HG03432 (cell line): ENCODE results near the gene APP.

ENCODE experiments used
- ATAC-seq: cut with Tn5 transposase; IDR thresholded peaks from one replicate; pipeline ENCODE4 v1.9.1; 2021; ENCODE audit warnings: mild to moderate bottlenecking, moderate library complexity; ENCODE audit not compliant: unreplicated experiment

Gene APP

GRCh38 chr21:25884311-25884710 is 286.3 kb downstream of the APP start:
- ATAC-seq, result no peak

GRCh38 chr21:25881524-25882376 is 288.8 kb downstream of the APP start:
- peak; percentile 91 for ATAC-seq

DNA sequence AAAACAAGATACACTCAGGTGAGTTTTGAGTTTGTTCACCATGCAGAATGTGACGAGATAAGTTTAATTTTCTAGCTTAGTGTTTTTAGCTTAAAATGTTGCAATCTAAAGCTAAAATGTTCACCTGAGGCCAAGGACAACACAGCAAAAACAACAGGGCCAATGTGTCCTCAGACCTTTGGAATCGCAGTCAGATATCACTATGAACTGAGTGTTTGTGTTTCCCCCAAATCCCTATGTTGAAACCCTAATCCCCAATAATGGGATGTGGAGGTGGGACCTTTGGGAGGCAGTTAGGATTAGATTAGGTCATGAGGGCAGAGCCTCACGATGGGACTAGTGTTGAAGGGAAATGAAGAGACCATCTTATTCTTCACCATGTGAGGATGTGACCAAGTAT is 291.4 kb downstream of the APP start:
- ATAC-seq, result no peak

- no peak for ATAC-seq
Measured at GRCh38 chr21:25878344-25878743, 292.2 kb downstream of the APP start.

GRCh38 chr21:25872271-25872670 is 298.3 kb downstream of the APP start:
- ATAC-seq, result no peak

DNA sequence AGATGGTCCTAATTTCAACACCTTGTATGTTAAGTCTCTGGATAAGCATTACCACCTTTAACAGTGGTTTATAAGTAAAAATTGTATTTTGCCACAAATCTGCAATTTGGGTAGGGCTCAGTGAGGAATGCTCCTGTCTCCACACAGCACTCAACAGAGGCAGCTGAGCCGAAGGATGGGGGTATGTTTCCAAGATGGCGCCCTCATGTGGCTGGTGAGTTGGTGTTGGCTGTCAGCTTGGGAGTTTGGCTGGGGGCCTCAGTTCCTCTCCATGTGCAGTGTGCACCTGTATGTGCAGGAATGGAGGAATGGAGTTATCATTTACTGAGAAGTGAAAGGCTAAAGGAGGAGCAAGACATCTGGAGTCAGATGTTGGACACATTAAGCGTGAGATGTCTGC is 299.0 kb downstream of the APP start:
- no peak for ATAC-seq

DNA sequence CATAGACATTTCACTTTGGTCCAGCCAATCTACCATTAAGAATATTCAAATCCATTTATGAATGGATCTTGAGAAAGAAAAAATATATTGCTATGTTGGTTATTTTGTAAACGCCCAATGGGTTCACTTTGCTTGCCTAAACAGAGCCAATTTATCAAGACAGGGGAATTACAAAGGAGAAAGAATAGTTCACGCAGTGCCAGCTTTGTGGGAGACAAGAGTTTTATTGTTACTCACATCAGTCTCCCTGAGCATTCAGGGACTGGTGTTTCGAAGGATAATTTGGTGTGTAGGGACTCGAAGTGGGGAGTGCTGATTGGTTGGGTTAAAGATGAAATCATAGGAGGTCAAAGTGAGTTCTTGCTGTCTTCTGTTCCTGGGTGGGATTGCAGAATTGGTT is 300.5 kb downstream of the APP start:
- ATAC-seq, result no peak

DNA sequence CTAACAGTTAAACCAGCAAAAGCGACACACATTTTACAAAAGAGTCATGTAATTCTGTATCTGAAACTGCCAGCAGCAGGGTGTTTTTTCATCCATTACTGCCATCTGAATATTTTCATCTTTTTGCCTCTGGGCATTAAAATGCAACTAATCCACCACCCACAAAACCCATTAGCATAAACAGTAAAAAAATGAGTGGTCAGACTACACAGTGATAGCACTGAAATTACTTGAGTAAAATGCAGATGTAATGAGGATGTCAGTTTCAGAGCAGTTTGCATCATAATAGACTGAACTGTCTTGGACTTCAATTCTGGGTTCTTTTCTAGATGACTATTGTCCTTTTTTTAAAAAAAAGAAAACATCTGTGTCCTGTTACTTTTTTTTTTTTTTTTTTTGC is 303.5 kb downstream of the APP start:
- ATAC-seq, result no peak

DNA sequence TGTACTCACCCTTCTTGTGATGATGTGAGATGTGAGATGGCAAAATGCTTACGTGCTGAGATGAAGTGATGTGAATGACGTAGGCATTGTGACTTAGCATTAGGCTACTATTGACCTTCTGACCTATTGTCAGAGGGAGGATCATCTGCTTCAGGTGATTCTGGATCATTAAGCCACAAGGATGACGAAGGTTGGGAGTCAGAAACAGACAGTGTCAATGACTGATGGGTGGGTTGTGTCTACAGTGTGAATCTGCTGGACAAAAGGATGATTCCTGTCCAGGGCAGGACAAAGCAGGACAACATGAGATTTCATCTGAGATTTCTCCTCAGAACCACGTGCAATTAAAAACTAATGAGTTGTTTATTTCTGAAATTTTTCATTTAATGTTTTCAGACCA is 306.8 kb downstream of the APP start:
- no peak for ATAC-seq

GRCh38 chr21:25863031-25863430 is 307.5 kb downstream of the APP start:
- ATAC-seq, result no peak

GRCh38 chr21:25862596-25862995 is 308.0 kb downstream of the APP start:
- ATAC-seq, result peak; percentile 65

DNA sequence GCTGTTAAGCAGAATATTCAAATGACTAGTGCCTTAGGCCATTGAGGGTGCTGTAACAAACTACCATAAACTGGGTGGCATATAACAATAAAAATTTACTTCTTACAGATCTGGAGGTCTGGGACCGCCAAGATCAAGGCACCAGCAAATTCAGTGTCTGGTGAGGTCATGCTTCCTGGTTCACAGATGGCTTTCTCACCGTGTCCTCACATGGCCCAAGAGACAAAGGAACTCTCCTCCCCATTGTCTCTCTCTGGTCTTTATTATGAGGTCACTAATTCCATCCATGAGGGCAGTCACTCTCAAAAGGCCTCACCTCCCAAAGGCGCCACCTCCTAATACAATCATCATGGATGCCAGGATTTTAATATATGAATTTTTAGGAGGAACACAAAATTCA is 308.5 kb downstream of the APP start:
- ATAC-seq, result no peak

DNA sequence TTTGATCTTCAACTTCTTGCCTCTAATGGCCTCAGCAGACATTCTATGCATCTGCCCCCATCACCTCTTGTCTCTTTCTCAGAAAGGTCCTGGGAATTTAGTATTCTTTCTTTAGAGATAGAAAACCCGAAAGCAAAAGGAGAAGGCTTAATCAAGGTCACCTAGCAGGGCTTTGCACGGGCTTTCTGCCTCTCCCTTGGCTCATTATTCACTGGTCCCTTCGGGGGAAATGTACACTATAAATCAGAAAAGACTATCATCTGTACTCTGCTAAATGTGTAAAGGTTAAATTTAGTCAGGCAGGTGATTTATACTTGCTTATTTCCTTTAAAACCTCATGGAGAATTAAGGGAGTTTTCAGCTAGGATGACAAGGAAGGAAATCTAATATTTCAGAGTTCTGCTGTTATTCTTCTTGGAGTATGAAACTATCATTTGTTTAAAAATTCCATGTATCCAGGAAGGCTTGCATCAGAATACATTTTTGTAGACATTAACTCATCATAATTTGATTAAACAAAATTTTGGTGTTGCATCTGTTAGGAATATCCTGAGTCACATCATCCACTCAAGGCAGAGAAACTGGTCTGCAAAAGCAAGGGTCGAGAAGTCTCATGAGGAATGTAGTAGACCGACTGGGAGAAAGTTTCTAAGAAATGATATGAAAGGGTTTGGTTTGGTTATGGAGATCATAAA is 311.2 kb downstream of the APP start:
- no peak for ATAC-seq

DNA sequence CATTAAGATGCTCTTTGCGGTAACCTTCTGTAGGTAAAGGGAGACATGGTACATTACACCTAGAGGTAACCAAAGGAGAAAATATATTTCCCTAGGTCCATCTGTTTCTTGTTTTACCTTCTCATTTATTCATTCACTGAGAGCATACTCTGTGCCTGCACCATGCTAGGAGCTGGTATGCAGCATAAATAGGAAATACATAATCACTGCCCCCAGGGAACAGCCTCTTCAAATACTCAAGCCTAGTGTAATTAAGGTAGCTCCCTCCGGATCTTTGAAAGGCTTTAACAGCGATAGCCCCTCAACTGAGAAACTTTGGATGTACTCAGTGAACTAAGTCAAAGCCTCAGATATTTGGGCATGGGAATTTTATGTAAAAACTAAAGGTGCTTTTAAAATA is 312.2 kb downstream of the APP start:
- no peak for ATAC-seq

- ATAC-seq, result no peak
Measured at GRCh38 chr21:25857308-25858074, 313.1 kb downstream of the APP start.

- ATAC-seq, result no peak
Measured at GRCh38 chr21:25855576-25855975, 315.0 kb downstream of the APP start.

DNA sequence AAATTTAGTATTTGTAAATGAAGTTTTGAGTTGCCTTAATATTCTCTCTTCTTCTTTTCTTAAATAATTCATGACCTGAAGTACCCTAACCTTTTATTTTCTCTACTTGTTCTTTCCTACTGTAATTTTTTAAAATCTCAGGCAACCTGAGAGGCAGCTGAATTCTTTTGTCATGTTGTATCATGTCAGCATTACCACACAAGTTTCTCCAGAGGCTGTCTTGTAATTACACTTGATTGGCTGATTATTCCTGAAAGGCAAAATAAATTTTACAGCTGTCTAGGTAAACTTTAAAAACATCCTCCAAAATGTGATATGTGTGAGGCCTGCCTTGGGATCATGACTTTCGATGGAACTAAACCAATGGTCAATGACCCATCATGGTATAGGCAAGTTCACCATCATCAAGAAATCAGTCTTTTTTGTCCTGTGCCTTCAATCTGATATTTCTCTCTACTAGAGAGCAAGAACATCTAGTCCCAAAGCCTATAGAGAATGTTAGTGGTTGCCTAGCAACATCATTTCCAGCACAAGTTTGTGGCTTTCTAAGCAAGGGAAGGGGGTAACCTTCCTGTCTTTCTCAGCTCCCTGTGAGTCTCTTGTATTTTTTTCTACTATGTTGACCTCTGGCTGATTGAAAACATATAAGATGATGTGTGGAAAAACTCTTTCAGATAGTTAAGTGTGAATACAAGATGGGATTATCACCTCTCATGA is 320.3 kb downstream of the APP start:
- ATAC-seq, result no peak

DNA sequence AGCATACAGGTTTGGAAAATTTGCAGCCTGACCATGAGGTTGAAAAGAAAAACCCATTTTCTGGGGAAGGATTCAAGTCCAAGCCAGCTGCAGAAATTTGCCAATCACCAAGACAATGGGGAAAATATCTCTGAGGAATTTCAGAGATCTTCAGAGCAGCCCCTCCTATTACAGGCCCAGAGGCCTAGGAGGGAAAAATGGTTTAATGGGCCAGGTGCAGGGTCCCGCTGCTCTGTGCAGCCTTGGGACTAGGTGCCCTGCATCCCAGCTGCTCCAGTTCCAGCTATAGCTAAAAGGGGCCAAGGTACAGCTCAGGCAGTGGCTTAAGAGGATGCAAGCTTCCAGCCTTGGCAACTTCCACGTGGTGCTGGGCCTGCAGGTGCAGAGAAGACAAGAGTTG is 322.3 kb downstream of the APP start:
- ATAC-seq, result no peak

GRCh38 chr21:25845729-25846256 is 324.8 kb downstream of the APP start:
- ATAC-seq, result no peak

- no peak for ATAC-seq
Measured at GRCh38 chr21:25842925-25843324, 327.6 kb downstream of the APP start.

- ATAC-seq, result no peak
Measured at GRCh38 chr21:25838809-25839208, 331.8 kb downstream of the APP start.
